Endothelial cell of umbilical vein (primary cell): Measurements from ENCODE around the gene LRRN3. TPM values are rescaled to one million over a fixed set of nuclear protein-coding genes. Genes with fewer than 3 reads are reported as not detected.
A peak's percentile ranks its signal among the peaks of the same experiment; 100 is the strongest.

Experiments used
- BruUV-seq: library from RNA; stranded (reverse); fragments of 400-500 nt; replicated peaks from 2 replicates; lab custom pipeline; 2021; lab: Mats Ljungman, UMichigan
- CTCF ChIA-PET: fragments of 300-600, 350-600 bp; sonication (Branson Sonifier 250); formaldehyde crosslinking; loops from one replicate; lab custom pipeline; 2021; ENCODE audit warnings: antibody characterized with exemption, inconsistent platforms; lab: Charles Lee
- POLR2A ChIA-PET: fragments of 300-600, 350-600 bp; sonication (Branson Sonifier 250); formaldehyde crosslinking; loops from one replicate; lab custom pipeline; 2021; ENCODE audit warnings: antibody characterized with exemption, inconsistent platforms; lab: Charles Lee
- DNase-seq: peaks from one replicate; pipeline ENCODE4 v3.0.0-alpha.2; 2011; ENCODE audit warnings: low read depth, low spot score
- FAIRE-seq: peaks from 2 replicates; lab custom pipeline; 2011; peaks lifted over from hg19 to GRCh38; lab: Jason Lieb, UNC
- H2AFZ ChIP-seq: 2 replicates; pipeline ENCODE4 v1.6.0; 2012; ENCODE audit warnings: low read depth, low read length, control low read depth, inconsistent platforms
- H3K27ac ChIP-seq: 2 replicates; pipeline ENCODE4 v1.5.1; 2011; ENCODE audit warnings: low read depth, mild to moderate bottlenecking, control low read depth, low read length, moderate library complexity; ENCODE audit not compliant: insufficient read depth
- H3K27me3 ChIP-seq, 2 experiments: 2 replicates each; pipeline versions ENCODE4 v1.6.0 to v1.6.1; 2011; ENCODE audit warnings: low read length in 2 of 2, mixed read lengths in 1 of 2; ENCODE audit not compliant: control insufficient read depth in 2 of 2, insufficient read depth in 2 of 2
- H3K36me3 ChIP-seq, 2 experiments: 2 replicates in 1 of 2; 3 replicates in 1 of 2; pipeline ENCODE4 v1.5.1; 2011; ENCODE audit warnings: low read length in 2 of 2, mild to moderate bottlenecking in 1 of 2, moderate library complexity in 1 of 2; ENCODE audit not compliant: control insufficient read depth in 2 of 2, insufficient read depth in 2 of 2; ENCODE audit errors: extremely low read depth in 1 of 2
- H3K4me1 ChIP-seq: 3 replicates; pipeline ENCODE4 v1.5.1; 2011; ENCODE audit warnings: mild to moderate bottlenecking, low read length; ENCODE audit not compliant: control insufficient read depth, insufficient read depth; ENCODE audit errors: extremely low read depth
- H3K4me2 ChIP-seq: 2 replicates; pipeline ENCODE4 v1.6.1; 2011; ENCODE audit warnings: low read length, control low read depth, mixed read lengths; ENCODE audit not compliant: insufficient read depth
- H3K4me3 ChIP-seq, 3 experiments: fragments of 200-600 bp in 1 of 3; sonication (generic), shearing (Covaris generic) in 1 of 3; replicated peaks in 1 of 3; 2 replicates each; pipeline ENCODE4 v1.5.1; 2011 to 2016; ENCODE audit warnings: control low read depth in 3 of 3, low read length in 3 of 3, mild to moderate bottlenecking in 2 of 3, inconsistent platforms in 1 of 3, low read depth in 1 of 3, moderate library complexity in 1 of 3; ENCODE audit not compliant: insufficient read depth in 1 of 3
- H3K79me2 ChIP-seq: 2 replicates; pipeline ENCODE4 v1.6.0; 2012; ENCODE audit warnings: low read length, inconsistent platforms; ENCODE audit not compliant: control insufficient read depth, insufficient read depth
- H3K9ac ChIP-seq: replicated peaks from 2 replicates; pipeline ENCODE3; 2011; ENCODE audit warnings: low read length, control low read depth; ENCODE audit not compliant: insufficient read depth; ENCODE audit errors: extremely low read depth
- H3K9me1 ChIP-seq: replicated peaks from 3 replicates; pipeline ENCODE4 v1.6.0; 2011; ENCODE audit warnings: mild to moderate bottlenecking, low read length; ENCODE audit not compliant: control insufficient read depth, insufficient read depth; ENCODE audit errors: extremely low read depth
- H3K9me3 ChIP-seq: replicated peaks from 2 replicates; pipeline ENCODE4 v1.5.1; 2012; ENCODE audit warnings: low read length, inconsistent platforms; ENCODE audit not compliant: control insufficient read depth, insufficient read depth
- H4K20me1 ChIP-seq: replicated peaks from 2 replicates; pipeline ENCODE3; 2011; ENCODE audit warnings: mild to moderate bottlenecking, low read length; ENCODE audit not compliant: control insufficient read depth, insufficient read depth; ENCODE audit errors: extremely low read depth
- CTCF ChIP-seq, 2 donors: IDR thresholded peaks; 1 replicate in 1 of 2; 2 replicates in 1 of 2; pipeline ENCODE4 v1.5.1; 2011; ENCODE audit warnings: low read length in 2 of 2, mild to moderate bottlenecking in 2 of 2, moderate library complexity in 2 of 2, control low read depth in 1 of 2, inconsistent platforms in 1 of 2, low read depth in 1 of 2; ENCODE audit not compliant: insufficient read depth in 1 of 2; ENCODE audit errors: extremely low read depth in 1 of 2
- EZH2 ChIP-seq: IDR thresholded peaks from 2 replicates; pipeline ENCODE4 v1.6.1; 2012; ENCODE audit warnings: borderline replicate concordance, low read depth, mild to moderate bottlenecking, moderate library complexity, low read length, inconsistent platforms; ENCODE audit not compliant: severe bottlenecking
- FOS ChIP-seq: IDR thresholded peaks from 2 replicates; pipeline ENCODE4 v1.6.1; 2011; ENCODE audit warnings: mild to moderate bottlenecking, low read length, moderate library complexity, borderline replicate concordance; ENCODE audit not compliant: insufficient read depth
- GATA2 ChIP-seq: IDR thresholded peaks from 2 replicates; pipeline ENCODE4 v1.7.0; 2011; ENCODE audit warnings: low read depth, mild to moderate bottlenecking, moderate library complexity, mixed read lengths, low read length; ENCODE audit not compliant: insufficient read length, insufficient read depth
- JUN ChIP-seq: IDR thresholded peaks from 2 replicates; pipeline ENCODE4 v1.6.1; 2011; ENCODE audit warnings: borderline replicate concordance, low read depth; ENCODE audit not compliant: insufficient read length, insufficient read depth
- MAX ChIP-seq: IDR thresholded peaks from 2 replicates; pipeline ENCODE4 v1.6.1; 2011; ENCODE audit not compliant: insufficient read depth, insufficient read length
- MYC ChIP-seq: IDR thresholded peaks from one replicate; pipeline ENCODE4 v1.6.1; 2011; ENCODE audit warnings: mild to moderate bottlenecking, low read depth, low read length
- POLR2A ChIP-seq: IDR thresholded peaks from 2 replicates; pipeline ENCODE4 v1.6.1; 2012; ENCODE audit warnings: low read depth, mild to moderate bottlenecking, control low read depth, low read length
- POLR2AphosphoS5 ChIP-seq: IDR thresholded peaks from 2 replicates; pipeline ENCODE4 v1.6.1; 2012; ENCODE audit warnings: low read depth, mild to moderate bottlenecking, control low read depth, low read length, moderate library complexity; ENCODE audit not compliant: insufficient read depth
- dilution Hi-C: fragments of 300-500 bp; cut with MboI; formaldehyde crosslinking; loops from one replicate; pipeline ENCODE4 v1.15.0; 2019; ENCODE audit warnings: low sequenced_read_pairs; ENCODE audit not compliant: extremely low pct_ligation_motif_present
- intact Hi-C: fragments of 100-400 bp; cut with micrococcal nuclease; formaldehyde crosslinking; loops from one replicate; pipeline ENCODE4 v1.10.0; 2022
- polyA plus RNA-seq, 4 experiments: library from polyadenylated mRNA; depleted of rRNA in 3 of 4; stranded (reverse) in 3 of 4; unstranded in 1 of 4; fragments of >200 nt; gene quantifications; 2 replicates each; pipeline versions ENCODE4 v1.2.1 to v1.2.3, GENCODE V29; 2011 to 2012; ENCODE audit warnings: missing spikeins in 1 of 4
- total RNA-seq: library from RNA; stranded (reverse); gene quantifications from 2 replicates; pipeline ENCODE4 v1.2.3, GENCODE V29; 2021

LRRN3 gene
- total and polyA plus RNA-seq, 2 donors (not counting 3 experiments of a cell fraction or from before 2014, with no cell fraction given) = not detected

- H3K27ac ChIP-seq = peak overlapping the region; percentile 86
- FAIRE-seq (no peak), DNase-seq (peak; percentile 3)
- H3K9ac ChIP-seq = no peak overlapping the region
- CTCF ChIA-PET = interaction anchor here (1.3 to 2.7 kb wide), 6 partner anchors 12 to 255 kb away, joined by 3 to 15 read pairs (median 4); no protein-coding TSS in a partner anchor
- no peaks in the 10 kb centered on the region for H3K9me3 ChIP-seq
- TF ChIP-seq POLR2AphosphoS5 = no peak
- TF ChIP-seq MAX = no peak
- TF ChIP-seq EZH2 = no peak
- intact Hi-C loops (loop anchor here (1.0 kb wide), 1 partner anchor 820 kb away; no protein-coding TSS in a partner anchor), dilution Hi-C loops (no loop called here)
- BruUV-seq = no TSS peak
- no peaks in the 10 kb centered on the region for H3K79me2 ChIP-seq
- H3K36me3 ChIP-seq = no peaks in the 10 kb centered on the region
- H4K20me1 ChIP-seq = no peaks in the 10 kb centered on the region
- POLR2A ChIA-PET = no interaction called here
- peak overlapping the region; percentile 91 for H3K4me2 ChIP-seq
- H3K4me1 ChIP-seq = peaks cover 20% of the 10 kb centered on the region
- H2AFZ ChIP-seq = no peak overlapping the region
- H3K4me3 ChIP-seq = no peak overlapping the region
- no peaks in the 10 kb centered on the region for H3K27me3 ChIP-seq
- H3K9me1 ChIP-seq = no peaks in the 10 kb centered on the region
Measured at GRCh38 chr7:111138586-111138985, 47.7 kb downstream of the LRRN3 start.

GRCh38 chr7:111140091-111140865 is 49.4 kb downstream of the LRRN3 start:
- Histone ChIP-seq H4K20me1 (no peaks in the 10 kb centered on the region), H3K27ac (no peak overlapping the region), H3K27me3 (no peaks in the 10 kb centered on the region), H3K9me3 (no peaks in the 10 kb centered on the region), H3K4me2 (no peak overlapping the region), H3K9ac (no peak overlapping the region), H3K4me3 (no peak overlapping the region), H3K4me1 (peaks cover 20% of the 10 kb centered on the region), H3K79me2 (no peaks in the 10 kb centered on the region), H2AFZ (no peak overlapping the region), H3K36me3 (no peaks in the 10 kb centered on the region), H3K9me1 (no peaks in the 10 kb centered on the region)
- intact Hi-C loops (no loop called here), dilution Hi-C loops (no loop called here)
- TF ChIP-seq MYC (no peak), EZH2 (no peak), JUN (no peak), GATA2 (no peak), FOS (no peak), MAX (no peak), POLR2AphosphoS5 (no peak), POLR2A (no peak), CTCF (IDR thresholded peaks at IDR 0.05; ENCODE audit: extremely low read depth in 1 of 2, insufficient read depth in 1 of 2, low read depth in 1 of 2, low read length in 2 of 2) (no peak)
- CTCF ChIA-PET = interaction anchor here (1.0 to 2.7 kb wide), 2 partner anchors 14 to 18 kb away, joined by 3 to 15 read pairs; no protein-coding TSS in a partner anchor
- DNase-seq (no peak), FAIRE-seq (no peak)
- POLR2A ChIA-PET = no interaction called here
- no TSS peak for BruUV-seq
